ENCODE measurements around the gene ZMIZ2.
"Not testable (repeated sequence)": the region's sequence is repeated elsewhere in the genome, so short reads cannot be mapped to it uniquely, and the experiment has no call there.

Gene ZMIZ2

DNA sequence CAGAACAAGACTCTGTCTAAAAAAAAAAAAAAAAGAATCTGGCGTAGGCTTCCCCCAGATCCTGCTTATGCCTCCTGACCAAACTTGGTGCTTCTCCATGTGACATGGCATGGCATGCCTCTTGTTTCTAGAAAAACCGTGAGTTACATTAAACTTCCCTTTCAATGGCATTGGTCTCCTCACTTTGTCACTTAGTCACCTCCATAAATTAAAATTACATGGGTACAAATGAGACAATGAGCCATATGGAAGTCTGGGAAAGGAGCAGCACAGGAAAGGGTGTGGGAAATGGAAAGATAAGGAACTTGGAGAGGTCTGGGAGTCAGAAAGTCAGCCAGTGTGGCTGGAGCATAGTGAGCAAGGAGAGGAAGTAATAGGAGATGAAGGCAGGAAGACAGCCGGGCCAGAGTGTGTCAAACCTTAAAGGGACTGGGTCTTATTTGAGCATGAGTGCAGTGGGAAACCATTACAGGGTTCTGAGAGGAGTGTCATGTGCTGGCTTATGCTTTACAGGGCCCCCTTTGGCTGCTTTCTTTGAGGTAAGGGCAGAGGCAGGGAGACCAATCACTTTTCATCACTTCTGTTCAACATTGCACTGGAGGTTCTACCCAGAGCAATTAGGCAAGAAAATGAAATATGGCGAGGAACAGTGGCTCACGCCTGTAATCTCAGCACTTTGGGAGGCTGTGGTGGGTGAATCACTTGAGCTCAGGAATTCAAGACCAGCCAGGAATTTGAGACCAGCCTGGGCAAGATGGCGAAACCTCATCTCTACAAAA is 21.3 kb upstream of the ZMIZ2 start:
- DNase-seq: no peak

DNA sequence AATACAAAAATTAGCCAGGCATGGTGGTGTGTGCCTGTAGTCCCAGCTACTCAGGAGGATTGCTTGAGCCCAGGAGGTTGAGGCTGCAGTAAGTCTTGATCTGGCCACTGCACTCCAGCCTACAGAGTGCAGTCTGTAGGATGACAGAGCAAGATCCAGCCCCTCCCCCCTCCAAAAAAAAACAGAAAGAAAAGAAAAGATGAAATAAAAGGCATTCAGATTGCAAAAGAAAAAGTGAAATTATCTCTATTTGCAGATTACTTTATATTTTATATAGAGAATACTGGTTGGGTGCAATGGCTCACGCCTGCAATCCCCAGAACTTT is 20.7 kb upstream of the ZMIZ2 start:
- no peak for DNase-seq

DNA sequence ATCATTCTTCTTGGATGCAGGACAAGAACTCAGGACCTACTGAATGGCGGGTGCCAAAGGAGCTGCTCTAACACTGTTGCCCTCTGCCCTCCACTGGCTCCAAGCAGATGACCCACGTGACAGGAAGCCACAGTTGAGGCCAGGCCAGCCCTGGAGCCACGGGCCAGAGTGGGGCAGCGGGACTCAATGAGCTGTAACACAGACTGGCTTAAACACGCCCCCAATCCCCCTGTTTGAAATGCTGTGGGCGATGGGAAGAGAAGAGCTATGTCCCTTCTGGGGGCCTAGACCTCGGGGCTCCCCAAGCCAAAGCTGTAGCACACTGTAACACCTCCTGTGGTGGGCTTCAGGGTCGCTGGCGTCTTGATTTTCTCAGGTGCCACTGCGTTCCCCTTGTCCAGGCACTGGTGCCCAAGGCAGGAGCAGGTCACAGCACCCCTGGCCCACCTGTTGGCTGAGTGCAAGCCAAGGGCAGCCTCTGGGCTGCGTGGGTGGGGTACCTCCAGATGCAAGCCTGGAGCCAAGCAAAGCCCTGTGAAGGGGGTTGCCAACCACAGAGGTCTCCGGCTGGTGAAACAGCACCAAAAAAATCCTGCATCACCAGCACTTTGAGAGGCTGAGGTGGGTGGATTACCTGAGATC is 18.6 kb upstream of the ZMIZ2 start:
- DNase-seq: no peak

DNA sequence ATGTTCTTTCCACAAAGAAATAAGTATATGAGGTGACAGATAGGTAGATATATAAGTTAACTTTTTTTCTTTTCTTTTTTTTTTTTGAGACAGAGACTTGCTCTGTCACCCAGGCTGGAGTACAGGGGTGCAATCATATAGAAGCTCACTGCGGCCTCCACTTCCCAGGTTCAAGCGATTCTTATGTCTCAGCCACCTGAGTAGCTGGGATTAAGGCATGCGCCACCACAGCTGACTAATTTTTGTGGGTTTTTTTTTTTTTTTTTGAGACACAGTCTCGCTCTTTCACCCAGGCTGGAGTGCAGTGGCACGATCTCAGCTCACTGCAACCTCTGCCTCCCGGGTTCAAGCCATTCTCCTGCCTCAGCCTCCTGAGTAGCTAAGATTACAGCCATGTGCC is 15.7 kb upstream of the ZMIZ2 start:
- not testable (repeated sequence) for DNase-seq

DNA sequence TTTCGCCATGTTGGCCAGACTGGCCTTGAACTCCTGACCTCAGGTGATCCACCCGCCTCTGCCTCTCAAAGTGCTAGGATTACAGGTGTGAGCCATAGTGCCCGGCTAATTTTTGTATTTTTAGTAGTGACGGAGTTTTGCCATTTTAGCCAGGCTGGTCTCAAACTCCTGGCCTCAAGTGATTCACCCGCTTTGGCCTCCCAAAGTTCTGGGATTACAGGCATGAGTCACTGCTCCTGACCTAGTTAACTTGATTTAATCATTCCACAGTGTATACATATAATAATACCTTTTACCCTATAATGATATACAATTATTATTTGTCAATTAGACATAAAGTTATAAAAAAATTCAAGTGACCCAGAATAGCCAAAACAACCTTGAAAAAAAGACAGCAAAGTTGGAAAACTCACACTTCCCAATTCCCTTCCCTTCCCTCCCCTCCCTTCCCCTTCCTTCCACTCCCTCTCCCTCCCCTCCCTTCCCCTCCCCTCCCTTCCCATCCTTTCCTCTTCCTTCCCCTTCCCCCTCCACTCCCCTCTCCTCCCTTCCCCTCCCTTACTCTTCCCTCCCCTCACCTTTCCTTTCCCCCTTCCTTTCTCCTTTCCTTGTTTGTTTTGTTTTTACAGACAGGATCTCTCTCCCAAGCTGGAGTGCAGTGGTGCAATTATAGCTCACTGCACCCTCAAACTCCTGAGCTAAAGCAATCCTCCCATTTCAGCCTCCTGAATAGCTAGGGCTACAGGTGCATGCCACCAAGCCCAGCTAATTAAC is 14.8 kb upstream of the ZMIZ2 start:
- no peak for DNase-seq

DNA sequence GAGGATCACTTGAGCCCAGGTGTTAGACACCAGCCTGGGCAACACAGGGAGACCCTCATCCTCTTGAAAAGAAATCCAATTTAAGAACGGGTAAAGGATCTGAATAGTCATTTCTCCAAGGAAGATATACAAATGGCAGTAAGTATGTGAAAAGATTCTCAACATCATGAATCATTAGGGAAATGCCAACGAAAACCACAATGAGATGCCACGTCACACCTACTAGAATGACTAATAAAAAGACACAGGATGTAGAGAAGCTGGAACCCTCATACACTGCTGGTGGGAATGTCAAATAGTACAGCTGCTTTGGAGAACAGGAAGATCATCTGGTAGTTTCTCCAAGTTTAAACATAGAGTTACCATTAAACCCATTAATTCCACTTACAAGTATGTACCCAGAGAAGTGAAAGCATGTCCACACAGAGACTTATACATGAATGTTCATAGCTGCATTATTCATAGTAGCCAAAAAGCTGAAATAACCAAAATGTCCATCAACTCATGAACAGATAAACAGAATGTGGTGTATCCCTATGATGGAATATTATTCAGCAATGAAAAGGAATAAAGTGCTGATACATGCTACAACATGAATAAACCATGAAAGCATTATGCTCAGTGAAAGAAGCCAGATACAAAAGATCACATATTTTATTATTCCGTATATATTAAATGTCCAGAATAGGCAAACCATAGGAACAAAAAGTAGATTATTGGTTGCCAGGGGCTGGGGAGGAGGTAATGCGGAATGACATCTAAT is 13.1 kb upstream of the ZMIZ2 start:
- DNase-seq: peak in 2 of 5 experiments; percentile 16 to 83

DNA sequence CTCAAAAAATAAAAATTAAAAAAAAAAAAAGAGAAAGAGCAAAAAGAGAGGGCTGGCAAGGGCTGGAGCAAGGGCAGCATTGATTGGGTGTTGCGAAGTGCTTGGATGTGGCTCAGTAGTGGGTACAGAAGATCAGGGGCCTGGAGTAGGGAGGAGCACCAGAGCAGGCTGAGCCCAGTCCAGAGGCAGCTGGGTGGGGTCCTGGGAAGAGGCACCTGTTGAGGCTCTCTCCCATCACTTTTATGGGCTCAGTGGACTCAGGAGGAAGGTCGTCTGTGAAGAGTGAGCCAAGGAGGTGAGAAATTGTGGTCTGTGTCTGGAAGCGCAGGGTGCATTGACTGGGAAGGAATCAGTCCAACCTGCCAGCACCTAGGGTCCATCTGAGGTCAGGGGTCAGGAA is 11.8 kb upstream of the ZMIZ2 start:
- no peak for DNase-seq

DNA sequence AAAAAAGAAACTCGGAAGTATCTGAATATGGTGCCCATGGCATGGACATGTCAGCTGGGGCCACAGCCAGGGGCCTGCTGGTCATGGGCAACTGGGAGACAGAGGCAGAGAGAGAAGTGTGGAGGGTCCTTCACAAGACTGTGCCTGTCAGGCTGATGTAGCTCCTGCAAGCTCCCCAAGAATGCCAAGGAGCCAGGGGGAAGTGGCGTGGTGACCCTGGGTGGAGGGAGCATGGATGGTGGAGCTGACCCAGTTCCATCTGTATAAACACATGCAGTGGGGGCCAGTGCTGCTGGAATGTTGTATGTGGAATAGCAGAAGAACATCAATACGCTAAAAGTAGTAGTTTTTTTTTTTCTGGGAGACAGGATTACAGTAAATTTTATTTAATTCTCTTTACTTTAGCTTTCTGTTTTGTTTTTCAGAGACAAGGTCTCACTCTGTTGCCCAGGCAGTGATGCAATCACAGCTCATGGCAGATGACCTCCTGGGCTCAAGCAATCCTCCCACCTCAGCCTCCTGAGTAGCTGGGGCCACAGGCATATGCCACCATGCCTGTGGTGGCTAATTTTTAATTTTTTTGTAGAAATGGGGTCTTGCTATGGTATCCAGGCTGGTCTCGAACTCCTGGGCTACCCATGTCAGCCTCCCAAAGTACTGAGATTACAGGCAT is 10.5 kb upstream of the ZMIZ2 start:
- DNase-seq: no peak

DNA sequence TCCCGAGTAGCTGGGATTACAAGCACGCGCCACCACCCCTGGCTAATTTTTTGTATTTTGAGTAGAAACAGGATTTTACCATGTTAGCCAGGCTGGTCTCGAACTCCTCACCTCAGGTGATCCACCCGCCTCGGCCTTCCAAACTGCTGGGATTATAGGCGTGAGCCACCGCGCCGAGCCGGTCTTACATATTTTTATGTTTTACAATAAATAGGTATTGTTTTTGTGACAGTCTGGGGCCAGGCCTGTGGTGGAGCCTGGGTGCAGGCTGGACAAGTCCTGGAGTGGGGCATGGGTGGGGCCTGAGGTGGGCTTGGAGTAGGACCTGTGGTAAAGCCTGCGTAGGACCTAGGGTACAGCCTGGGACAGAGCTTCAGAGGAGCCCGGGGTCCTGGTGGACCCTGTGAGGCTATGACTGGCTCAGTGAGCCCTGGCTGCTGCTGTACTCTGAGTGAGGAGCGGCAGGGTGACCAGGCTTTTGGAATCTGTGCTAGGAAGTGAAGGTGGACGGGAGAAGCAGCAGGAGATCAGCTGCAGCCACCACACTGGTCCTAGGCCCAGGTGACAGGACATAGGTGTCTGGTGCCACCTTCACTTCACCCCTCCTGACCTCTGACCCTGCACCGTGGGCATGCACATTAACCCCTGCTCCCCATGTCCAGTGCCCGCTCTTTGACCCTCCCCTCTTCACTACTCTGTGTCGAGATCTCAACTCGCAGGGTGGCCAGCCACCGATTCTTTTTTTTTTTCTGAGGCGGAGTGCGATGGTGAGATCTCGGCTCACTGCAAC is 9.6 kb upstream of the ZMIZ2 start:
- no peak for DNase-seq

DNA sequence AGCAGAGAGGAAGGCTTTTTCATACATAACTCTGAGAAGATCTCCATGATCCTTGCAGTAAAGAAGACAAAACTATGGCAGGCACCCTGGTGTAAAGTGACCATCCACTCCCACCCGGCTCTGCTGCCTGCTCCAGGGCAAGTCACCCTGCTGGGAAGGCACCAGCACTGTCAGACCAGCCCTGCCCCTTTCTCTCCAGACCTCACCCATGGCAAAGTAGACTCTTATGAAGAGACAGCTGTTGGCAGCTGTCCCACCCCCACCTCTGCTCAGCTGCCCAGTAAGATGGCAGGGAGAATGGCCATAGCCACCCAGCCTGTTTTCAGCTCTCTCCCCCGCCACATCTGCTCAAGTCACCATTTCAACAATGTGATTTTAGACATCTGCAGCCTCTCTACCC is 8.6 kb upstream of the ZMIZ2 start:
- no peak for DNase-seq

DNA sequence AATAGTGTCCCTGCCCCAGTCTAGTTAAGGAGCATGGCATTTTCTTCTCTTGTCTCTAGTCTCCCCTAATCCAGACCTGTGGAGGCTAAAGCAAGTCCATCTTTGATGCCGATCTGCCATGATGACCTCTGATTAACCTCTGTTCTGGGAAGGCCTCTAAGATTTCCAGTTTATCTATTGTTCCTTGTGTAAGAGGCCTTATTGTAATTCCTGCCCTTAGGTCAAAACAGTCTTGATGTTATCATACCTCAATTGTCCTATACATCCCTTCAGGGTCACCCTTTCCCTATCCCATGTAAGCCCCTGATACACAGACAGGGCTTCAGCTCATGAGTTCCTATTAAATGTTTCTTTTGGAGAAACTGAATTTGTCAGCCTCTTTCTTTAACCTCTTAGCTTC is 4.9 kb upstream of the ZMIZ2 start:
- no peak for DNase-seq

DNA sequence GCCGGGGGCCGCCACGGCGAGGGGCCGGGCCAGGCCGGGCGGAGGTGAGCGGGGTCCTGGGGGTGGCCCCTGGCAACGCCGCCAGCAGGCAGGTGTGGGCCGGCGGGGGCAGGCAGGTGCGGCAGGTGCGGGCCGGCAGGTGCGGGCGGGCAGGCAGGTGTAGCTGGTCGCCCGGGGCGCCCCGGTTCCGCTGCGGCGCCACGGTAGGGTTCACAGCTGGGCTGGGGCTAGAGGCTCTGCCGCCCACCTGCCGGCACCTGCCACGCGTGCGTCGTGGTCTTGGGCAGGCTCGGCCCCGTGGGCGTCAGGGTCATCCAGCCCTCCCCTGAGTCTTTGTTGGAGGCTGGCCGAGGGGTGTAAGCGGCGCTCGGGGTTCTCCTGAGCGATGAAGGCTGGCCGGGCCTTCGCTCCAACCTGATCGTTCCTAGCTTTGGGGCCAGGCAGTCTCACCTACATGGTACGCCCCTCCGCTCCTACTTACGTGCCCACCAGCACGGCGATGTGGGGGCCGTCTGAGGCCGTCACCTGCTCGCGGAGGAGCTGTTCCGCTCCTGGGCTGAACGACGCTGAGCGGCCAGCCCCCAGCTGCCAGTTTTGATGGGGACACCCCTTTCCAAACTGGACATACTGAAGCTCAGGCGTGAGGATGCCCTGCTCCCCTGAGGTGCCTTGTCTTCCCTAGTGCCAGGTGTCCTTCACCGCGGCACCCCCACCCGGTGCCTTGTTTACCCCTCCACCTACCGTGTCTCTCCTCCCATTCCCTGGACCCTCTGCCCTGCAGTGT is 493 bp downstream of the ZMIZ2 start:
- DNase-seq: peak in 1 of 5 experiments; percentile 22

DNA sequence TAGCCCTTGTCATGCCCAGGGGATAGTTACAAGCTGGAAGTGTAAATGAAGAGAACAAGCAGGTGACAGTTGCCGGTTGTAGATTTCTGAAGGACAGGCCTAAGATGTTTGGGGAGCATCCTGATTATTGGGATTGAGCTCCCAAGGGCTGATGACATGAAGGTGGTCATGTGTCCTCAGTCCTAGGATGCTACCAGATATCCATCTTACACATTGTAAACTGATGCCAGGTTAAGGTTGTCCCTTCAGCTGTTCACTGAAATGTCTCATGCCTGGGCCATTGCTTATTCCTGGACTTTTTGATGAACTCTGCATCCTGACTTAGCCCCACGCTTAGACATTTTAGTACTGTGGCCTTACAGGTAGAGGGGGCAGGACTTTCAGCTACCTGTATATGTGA is 1.3 kb downstream of the ZMIZ2 start:
- DNase-seq: no peak

DNA sequence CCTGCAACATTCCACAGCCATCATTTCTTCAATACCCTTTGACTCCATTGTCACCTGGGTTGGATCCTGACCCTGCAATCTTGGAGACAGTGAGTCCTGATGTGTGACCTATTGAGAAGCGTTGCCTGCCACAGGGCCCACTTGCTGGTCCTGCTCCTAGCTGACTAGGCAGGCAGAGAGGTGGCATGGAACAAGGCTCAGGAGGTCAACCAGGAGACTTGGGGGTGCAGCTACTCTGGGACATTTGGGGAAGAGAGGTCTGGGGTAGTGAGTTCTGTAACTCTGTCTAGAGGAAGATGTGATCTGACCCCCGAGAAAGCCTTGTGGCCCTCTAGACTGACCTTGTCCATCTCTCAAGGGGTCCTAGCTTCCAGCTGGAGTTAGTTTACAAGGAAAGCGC is 1.8 kb downstream of the ZMIZ2 start:
- DNase-seq: no peak

DNA sequence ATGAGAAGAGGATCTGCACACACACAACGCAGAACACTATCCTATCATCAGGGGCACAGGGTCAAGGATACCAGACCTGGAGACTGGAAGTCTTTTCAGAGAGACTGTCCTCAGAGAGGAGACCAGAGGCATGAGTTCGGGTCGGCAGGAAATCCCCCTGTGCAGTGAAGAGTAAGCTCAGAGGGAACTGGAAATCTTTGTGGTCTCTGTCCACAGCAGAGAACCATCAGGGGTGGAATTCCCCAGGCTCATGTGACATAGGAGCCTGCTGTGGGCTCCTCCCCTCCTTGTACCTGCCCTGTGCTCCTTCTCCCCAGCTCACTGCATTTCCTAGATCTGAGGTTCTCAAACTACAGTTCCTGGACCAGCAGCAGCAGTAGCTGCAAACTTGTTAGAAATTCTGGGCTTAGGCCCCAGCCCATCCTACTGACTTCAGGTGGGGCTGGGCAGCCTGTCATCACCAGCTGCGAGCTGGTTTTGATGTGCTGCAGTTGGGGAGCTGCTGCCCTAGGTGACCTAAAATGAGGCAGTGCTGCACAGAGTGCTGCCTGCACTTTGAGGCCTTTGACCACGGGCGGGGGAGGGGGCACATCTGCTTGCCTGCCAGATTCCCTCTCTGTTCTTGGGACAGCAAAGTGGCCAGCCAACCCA is 2.4 kb downstream of the ZMIZ2 start:
- peak in 4 of 5 experiments; percentile 33 to 69 (median 41) for DNase-seq

DNA sequence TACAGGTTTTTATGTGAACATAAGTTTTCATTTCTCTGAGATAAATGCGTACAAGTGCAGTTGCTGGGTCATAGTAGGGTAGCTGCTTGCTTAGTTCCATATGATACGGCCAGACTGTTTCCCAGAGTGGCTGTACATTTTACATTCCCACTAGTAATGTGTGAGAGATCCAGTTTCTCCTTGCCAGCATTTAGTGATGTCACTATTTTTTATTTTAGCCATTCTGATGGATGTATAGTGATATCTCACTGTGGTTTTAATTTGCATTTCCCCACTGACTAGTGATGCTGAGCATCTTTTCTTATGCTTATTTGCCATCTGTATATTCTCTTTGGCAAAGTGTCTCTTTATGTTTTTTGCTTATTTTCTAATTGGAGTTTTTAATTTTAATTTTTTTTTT is 4.2 kb downstream of the ZMIZ2 start:
- no peak for DNase-seq

DNA sequence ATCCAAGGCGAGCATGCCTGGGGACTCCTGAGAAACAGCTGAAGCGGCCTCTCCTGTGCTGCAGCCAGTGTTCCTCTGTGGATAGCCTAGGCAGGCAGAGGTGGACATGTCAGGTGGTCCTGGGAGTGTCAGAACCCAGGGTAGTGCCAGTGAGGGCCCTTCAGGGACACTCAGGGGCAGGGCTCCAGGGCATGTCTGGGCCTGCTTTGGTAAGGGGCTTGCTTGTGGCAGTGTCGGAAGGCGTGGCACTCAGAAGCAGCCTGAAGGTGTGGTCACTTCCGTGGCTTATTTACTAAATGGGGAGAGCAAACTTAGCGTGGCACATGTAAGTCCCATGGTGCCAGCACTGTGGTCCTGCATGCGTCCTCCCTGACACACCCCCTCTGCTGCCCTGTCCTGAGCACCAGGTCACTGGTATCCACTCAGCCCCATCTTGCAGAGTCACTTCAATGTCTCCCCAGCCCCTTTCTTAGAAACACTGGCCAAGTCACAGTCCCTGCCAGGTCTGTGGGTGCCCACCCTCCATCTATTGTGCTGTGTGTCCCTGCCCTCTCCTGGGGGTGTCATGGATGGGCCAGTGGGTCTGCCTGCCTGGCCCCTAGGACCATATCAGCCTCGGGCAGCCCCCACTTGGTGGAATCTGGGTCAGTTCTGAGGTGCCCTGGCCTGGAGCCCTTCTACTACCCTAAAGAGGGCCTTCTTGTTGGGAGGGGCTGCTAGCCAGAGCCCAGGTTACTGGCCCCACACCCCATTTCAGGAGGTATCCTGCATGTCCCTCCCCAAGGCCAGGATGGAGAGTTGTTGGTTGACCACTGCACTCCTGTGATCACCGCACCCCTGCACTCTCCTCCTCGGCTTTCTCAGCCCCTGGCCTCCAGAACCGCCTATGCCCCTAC is 6.4 kb downstream of the ZMIZ2 start:
- no peak for DNase-seq

DNA sequence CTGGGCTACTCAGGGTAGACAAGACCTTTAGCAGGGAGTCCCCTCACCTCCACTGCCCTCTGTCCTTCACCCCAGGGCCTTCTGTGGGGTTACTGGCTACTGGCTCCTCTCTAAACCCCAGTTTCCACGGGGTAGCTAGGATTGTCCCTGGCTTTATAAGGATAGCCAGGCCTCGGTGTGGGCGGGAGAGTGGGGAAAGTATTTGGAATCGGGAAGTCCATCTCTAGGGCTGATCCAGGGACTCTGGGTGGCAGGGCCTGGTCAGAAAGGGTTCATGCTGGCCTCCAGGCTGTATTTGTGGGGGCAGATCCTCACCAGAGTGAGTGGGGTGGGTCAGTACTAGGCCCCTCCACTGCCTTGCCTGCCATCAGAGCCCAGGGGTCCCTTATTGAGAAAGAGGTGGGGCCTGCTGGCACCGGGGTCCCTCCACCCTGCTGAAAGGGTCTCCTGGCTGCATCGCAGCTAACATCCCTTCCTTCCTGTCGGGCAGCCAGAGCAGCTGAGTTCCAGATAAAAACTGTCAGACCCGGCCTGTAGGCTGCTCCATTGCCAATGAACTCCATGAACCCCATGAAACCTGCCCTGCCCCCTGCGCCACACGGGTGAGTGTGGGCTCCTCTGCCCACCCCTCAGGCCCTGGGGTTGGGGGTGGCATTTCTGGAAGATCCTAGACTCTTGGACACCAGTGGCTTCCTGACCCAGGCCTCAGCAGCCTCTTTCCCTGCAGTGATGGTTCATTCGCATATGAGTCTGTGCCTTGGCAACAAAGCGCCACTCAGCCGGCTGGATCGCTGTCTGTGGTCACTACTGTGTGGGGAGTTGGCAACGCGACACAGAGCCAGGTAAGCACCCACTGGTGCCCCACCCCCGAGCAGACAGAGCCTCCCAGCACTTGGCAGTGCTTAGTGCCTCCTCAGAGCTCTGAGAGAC is 7.3 kb downstream of the ZMIZ2 start:
- no peak for DNase-seq
